ENCODE results near the gene PPP2R3B.

PPP2R3B gene

DNA sequence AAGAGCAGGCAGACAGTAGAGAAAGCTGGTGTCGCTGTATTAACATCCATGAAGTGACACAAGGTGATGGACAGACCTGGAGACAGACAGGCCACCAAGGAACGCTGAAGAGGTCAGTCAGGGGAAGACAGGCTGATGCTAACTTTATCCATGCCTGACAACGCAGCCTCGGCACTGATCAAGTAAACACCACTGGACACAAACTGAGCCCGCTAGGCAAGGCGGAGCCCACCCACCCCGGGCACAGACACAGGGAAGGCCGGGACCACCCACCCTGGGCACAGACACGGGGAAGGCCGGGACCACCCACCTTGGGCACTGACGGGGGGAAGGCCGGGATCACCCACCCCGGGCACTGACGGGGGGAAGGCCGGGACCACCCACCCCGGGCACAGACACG is 18.8 kb downstream of the PPP2R3B start:
- H3K4me3 ChIP-seq (ENCODE audit: low read depth in 1 of 2, low read length in 2 of 2) = no peak overlapping the region
- H3K4me1 ChIP-seq (ENCODE audit: insufficient read depth, low read length) = no peaks in the 10 kb centered on the region
- no peaks in the 10 kb centered on the region for H3K36me3 ChIP-seq (ENCODE audit: insufficient read depth, low read length)
- no peaks in the 10 kb centered on the region for H3K9me3 ChIP-seq (ENCODE audit: low read length)
- H3K27ac ChIP-seq (ENCODE audit: low read depth, low read length) = no peak overlapping the region
- no peak overlapping the region for H3K9ac ChIP-seq (ENCODE audit: low read length)
- peaks cover 0 to 24% of the 10 kb centered on the region in 2 donors for H3K27me3 ChIP-seq (ENCODE audit: control insufficient read depth in 1 of 2, insufficient read depth in 2 of 2, low read length in 2 of 2)

DNA sequence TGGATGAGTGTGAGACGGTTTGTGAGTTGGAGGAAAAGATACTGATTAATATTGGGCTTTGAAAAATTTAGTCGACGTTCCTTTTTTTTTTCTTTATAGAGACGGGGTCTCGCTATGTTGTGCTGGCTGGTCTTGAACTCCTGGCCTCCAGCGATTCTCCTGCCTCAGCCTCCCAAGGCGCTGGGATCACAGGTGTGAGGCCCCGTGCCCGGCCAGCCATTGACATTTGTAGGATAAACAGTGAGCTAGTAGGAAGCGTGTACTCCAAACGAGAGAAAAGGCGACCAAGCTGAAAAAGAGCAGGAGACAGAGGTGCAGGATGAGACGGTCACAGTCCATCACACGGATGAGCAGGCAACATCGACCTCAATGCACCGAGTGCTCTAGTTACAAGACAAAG is 19.4 kb downstream of the PPP2R3B start:
- H3K27me3 ChIP-seq (ENCODE audit: control insufficient read depth in 1 of 2, insufficient read depth in 2 of 2, low read length in 2 of 2) = peaks cover 0 to 19% of the 10 kb centered on the region in 2 donors
- H3K4me3 ChIP-seq (ENCODE audit: low read depth in 1 of 2, low read length in 2 of 2) = no peak overlapping the region
- H3K9ac ChIP-seq (ENCODE audit: low read length) = no peak overlapping the region
- H3K27ac ChIP-seq (ENCODE audit: low read depth, low read length) = no peak overlapping the region
- H3K9me3 ChIP-seq (ENCODE audit: low read length) = no peaks in the 10 kb centered on the region
- H3K4me1 ChIP-seq (ENCODE audit: insufficient read depth, low read length) = no peaks in the 10 kb centered on the region
- no peaks in the 10 kb centered on the region for H3K36me3 ChIP-seq (ENCODE audit: insufficient read depth, low read length)

DNA sequence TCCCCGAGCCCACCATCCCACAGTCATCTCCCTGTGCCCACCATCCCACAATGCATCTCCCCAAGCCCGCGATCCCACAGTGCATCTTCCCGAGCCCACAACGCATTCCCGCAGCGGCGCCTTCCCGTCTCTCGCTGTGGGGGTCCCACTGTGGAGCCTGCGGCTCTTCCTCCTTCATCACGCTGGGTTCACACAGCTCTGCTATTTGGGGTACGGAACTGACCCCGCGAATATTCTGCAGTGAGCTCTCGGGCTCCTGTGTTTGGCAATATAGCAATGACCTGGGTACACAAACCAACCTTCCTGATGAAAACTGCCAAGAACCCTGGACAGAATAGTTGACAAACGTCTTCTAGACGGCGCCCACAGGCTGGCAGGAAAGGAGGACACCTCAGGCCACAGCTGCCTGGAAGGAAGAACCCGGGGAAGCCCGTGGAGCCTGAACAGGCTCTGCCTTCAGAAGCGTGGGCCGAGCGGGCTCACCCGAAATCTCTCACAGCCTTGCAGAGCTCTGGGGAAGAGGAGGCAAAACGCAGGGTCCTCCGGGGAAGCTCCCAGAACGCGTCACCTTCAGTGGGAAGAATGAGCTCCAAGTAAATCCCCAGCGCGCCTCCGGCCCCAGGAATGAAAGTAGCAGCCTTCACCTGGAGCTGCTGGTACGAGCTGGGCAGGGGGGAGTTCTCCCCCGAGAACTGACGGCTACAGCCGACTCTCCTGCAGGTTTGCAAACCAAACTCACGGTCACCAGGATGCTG is 22.9 kb downstream of the PPP2R3B start:
- no peaks in the 10 kb centered on the region for H3K9me3 ChIP-seq (ENCODE audit: low read length)
- H3K27me3 ChIP-seq (ENCODE audit: control insufficient read depth in 1 of 2, insufficient read depth in 2 of 2, low read length in 2 of 2) = no peaks in the 10 kb centered on the region
- peaks cover 4% of the 10 kb centered on the region for H3K36me3 ChIP-seq (ENCODE audit: insufficient read depth, low read length)
- no peak overlapping the region for H3K9ac ChIP-seq (ENCODE audit: low read length)
- no peak overlapping the region for H3K4me3 ChIP-seq (ENCODE audit: low read depth in 1 of 2, low read length in 2 of 2)
- no peaks in the 10 kb centered on the region for H3K4me1 ChIP-seq (ENCODE audit: insufficient read depth, low read length)
- no peak overlapping the region for H3K27ac ChIP-seq (ENCODE audit: low read depth, low read length)

DNA sequence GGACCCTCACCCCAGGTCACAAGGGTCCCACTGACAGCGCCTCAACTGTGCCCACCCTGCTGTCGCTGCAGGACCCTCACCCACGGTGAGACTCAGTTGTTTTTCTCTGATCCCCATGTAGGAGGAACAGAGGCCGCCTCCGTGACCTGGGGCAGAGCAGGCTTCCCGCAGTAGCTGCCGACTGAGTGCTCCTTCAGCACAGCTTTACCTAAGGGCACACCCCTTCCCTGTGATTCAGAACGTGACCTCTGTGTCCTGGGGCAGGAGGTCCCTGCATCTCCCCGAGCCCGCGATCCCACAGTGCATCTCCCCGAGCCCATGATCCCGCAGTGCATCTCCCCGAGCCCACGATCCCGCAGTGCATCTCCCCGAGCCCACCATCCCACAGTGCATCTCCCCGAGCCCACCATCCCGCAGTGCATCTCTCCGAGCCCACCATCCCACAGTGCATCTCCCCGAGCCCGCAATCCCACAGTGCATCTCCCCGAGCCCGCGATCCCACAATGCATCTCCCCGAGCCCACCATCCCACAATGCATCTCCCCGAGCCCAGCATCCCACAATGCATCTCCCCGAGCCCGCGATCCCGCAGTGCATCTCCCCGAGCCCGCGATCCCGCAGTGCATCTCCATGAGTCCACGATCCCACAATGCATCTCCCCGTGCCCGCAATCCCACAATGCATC is 23.6 kb downstream of the PPP2R3B start:
- Histone ChIP-seq H3K9ac (ENCODE audit: low read length) (no peak overlapping the region), H3K27ac (ENCODE audit: low read depth, low read length) (no peak overlapping the region), H3K4me3 (ENCODE audit: low read depth in 1 of 2, low read length in 2 of 2) (no peak overlapping the region), H3K9me3 (ENCODE audit: low read length) (no peaks in the 10 kb centered on the region), H3K36me3 (ENCODE audit: insufficient read depth, low read length) (peaks cover 4% of the 10 kb centered on the region), H3K4me1 (ENCODE audit: insufficient read depth, low read length) (no peaks in the 10 kb centered on the region), H3K27me3 (ENCODE audit: control insufficient read depth in 1 of 2, insufficient read depth in 2 of 2, low read length in 2 of 2) (no peaks in the 10 kb centered on the region)

DNA sequence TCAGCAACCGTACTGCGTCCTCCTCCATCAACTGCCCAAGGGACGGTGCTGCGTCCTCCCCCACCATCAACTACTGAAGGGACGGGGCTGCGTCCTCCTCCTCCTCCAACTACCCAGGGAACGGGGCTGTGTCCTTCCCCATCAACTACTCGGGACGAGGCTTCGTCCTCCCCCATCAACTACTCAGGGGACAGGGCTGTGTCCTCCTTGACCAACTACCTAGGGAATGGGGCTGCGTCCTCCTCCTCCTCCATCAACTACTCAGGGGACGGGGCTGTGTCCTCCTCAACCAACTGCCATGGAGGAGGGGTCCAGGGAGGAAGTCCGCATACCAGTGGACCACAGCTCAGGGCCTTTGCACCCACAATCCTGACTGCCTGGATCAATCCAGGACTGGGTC is 24.4 kb downstream of the PPP2R3B start:
- H3K9me3 ChIP-seq (ENCODE audit: low read length) = no peaks in the 10 kb centered on the region
- H3K4me1 ChIP-seq (ENCODE audit: insufficient read depth, low read length) = no peaks in the 10 kb centered on the region
- no peak overlapping the region for H3K4me3 ChIP-seq (ENCODE audit: low read depth in 1 of 2, low read length in 2 of 2)
- peaks cover 4% of the 10 kb centered on the region for H3K36me3 ChIP-seq (ENCODE audit: insufficient read depth, low read length)
- H3K27me3 ChIP-seq (ENCODE audit: control insufficient read depth in 1 of 2, insufficient read depth in 2 of 2, low read length in 2 of 2) = no peaks in the 10 kb centered on the region
- H3K27ac ChIP-seq (ENCODE audit: low read depth, low read length) = no peak overlapping the region
- no peak overlapping the region for H3K9ac ChIP-seq (ENCODE audit: low read length)

DNA sequence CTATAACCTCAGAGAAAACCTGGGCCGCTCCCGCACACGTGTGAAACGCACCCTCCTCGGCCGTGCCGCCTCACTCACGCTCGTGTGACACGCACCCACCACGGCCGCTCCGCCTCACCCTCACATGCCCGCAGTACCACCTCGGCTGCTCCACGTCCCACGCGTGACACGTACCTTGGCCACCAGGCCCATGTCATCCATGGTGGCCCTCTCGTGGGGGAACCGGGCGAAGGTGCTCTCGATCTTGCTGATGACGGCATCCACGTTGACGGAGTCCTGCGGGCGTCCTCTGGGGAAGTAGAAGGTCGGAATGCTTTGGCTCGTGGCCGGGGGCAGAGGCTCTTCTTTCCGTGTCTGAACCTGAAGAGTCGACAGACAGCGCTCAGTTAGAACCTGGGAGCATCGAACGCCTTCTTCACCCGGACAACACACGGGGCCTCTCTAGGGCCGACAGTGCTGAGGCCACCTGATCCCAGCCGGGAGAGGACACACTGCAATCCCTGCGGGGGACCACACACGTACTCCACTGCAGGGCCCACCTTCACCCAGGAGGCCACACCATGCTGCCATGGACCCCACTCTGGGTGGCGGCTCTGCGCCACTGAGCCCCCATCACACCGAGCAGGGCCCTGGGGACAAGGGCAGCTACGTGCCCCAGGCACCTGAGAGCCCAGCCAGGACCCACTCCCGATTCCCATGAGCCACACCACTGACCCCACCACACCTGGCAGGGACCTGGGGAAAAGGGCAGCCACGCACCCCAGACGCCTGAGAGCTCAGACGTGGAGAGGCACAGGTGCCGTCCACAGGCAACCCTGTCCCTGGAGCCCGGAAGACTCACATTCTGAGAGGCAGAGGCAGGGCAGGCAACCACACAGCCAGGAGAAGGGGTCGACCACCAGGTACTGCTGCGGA is 25.2 kb downstream of the PPP2R3B start:
- Histone ChIP-seq H3K9ac (ENCODE audit: low read length) (no peak overlapping the region), H3K9me3 (ENCODE audit: low read length) (no peaks in the 10 kb centered on the region), H3K27ac (ENCODE audit: low read depth, low read length) (no peak overlapping the region), H3K4me1 (ENCODE audit: insufficient read depth, low read length) (no peaks in the 10 kb centered on the region), H3K36me3 (ENCODE audit: insufficient read depth, low read length) (peaks cover 4% of the 10 kb centered on the region), H3K27me3 (ENCODE audit: control insufficient read depth in 1 of 2, insufficient read depth in 2 of 2, low read length in 2 of 2) (no peaks in the 10 kb centered on the region), H3K4me3 (ENCODE audit: low read depth in 1 of 2, low read length in 2 of 2) (no peak overlapping the region)

DNA sequence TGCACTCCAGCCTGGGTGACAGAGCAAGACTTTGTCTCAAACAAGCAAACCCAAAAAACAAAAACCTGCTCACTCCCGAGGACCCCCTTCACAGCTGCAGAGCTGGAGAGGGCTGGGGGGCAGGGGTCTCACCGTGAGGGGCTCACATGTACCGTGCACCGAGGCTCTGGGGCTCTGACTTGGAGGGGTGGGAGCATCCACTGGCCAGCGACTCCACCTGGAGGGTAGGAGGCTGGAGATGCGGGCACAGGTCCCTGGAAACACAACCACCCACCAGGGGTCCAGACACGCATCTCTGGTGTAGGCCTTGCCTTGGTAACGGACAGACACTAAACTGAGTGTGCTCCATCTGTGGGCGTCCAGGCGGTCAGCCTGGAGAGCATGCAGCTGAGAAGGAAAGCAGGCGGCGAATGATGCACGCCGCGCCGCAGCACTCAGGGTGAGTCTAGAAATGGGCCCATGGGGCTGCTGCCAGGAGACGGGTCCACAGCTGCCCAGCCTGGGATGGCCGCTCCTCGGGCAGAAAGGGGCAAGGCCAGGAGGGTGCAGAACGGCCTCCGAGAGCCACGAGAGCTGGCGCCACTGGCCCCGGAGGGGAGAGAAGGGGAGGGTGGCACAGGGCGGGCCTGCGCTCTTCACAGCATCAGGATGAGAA is 26.1 kb downstream of the PPP2R3B start:
- Histone ChIP-seq H3K4me1 (ENCODE audit: insufficient read depth, low read length) (no peaks in the 10 kb centered on the region), H3K36me3 (ENCODE audit: insufficient read depth, low read length) (peaks cover 4% of the 10 kb centered on the region), H3K27ac (ENCODE audit: low read depth, low read length) (no peak overlapping the region), H3K9ac (ENCODE audit: low read length) (no peak overlapping the region), H3K27me3 (ENCODE audit: control insufficient read depth in 1 of 2, insufficient read depth in 2 of 2, low read length in 2 of 2) (no peaks in the 10 kb centered on the region), H3K9me3 (ENCODE audit: low read length) (no peaks in the 10 kb centered on the region), H3K4me3 (ENCODE audit: low read depth in 1 of 2, low read length in 2 of 2) (no peak overlapping the region)

DNA sequence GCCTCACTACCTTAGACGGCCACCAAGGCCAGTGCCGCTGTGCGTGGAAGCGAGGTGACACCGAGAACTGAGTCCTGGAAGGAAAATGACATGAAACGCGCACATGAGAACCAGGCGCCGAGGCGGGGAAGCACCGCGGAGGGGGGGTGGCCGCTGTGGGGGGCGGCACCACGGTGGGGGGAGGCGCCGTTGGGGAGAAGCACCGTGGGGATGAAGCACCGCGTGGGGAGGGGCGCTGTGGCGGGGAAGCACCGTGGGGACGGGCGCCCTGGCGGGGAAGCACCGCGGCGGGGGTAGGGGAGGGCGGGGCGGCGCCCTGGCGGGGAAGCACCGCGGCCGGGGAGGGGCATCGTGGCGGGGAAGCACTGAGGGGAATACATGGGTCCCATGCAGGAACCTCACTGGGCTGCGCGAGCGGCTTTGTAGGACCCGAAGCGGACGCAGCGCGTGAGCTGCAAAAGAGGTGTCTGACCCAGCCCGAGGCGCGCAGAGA is 28.0 kb downstream of the PPP2R3B start:
- Histone ChIP-seq H3K4me1 (ENCODE audit: insufficient read depth, low read length) (no peaks in the 10 kb centered on the region), H3K9me3 (ENCODE audit: low read length) (no peaks in the 10 kb centered on the region), H3K4me3 (ENCODE audit: low read depth in 1 of 2, low read length in 2 of 2) (no peak overlapping the region), H3K27ac (ENCODE audit: low read depth, low read length) (no peak overlapping the region), H3K36me3 (ENCODE audit: insufficient read depth, low read length) (peaks cover 4% of the 10 kb centered on the region), H3K27me3 (ENCODE audit: control insufficient read depth in 1 of 2, insufficient read depth in 2 of 2, low read length in 2 of 2) (no peaks in the 10 kb centered on the region), H3K9ac (ENCODE audit: low read length) (no peak overlapping the region)

DNA sequence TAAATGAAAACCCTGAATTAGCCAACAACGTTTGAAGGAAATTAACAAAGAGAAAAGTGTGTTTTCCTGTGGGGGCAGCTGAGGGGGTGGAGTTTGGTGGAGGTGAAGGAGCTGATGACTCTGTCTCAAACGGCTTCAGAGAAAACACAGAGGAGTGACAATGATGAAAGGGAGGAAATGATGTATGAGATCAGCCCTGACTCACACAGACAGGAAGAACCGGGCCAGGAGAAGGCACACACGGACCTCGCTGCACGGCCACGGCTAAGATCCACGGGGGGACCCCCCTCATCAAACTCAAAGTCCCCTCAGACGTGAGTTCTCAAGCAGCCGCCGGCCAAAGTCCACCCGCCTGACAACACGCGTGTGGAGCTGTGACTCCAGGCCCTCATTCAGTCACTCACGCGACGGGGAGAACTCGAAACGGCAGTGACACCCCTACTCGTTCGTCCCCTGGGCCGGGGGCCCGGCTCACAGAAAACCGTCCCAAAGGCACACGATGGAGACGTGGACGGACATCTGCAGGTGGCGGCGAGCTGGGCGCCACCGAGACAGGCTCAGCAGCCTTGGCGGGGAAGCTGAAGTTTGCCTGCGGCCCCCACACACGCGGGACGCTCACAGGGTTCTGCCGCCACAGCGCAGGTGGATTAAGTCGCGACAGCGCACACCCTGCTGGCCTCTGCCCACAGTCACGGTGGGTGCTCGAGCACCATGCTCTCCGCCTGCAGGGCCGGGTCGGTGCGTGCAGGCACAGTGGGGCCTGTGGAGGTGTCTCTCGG is 28.8 kb downstream of the PPP2R3B start:
- no peak overlapping the region for H3K9ac ChIP-seq (ENCODE audit: low read length)
- H3K9me3 ChIP-seq (ENCODE audit: low read length) = no peaks in the 10 kb centered on the region
- H3K27me3 ChIP-seq (ENCODE audit: control insufficient read depth in 1 of 2, insufficient read depth in 2 of 2, low read length in 2 of 2) = no peaks in the 10 kb centered on the region
- H3K36me3 ChIP-seq (ENCODE audit: insufficient read depth, low read length) = peaks cover 4% of the 10 kb centered on the region
- no peak overlapping the region for H3K4me3 ChIP-seq (ENCODE audit: low read depth in 1 of 2, low read length in 2 of 2)
- no peak overlapping the region for H3K27ac ChIP-seq (ENCODE audit: low read depth, low read length)
- no peaks in the 10 kb centered on the region for H3K4me1 ChIP-seq (ENCODE audit: insufficient read depth, low read length)

DNA sequence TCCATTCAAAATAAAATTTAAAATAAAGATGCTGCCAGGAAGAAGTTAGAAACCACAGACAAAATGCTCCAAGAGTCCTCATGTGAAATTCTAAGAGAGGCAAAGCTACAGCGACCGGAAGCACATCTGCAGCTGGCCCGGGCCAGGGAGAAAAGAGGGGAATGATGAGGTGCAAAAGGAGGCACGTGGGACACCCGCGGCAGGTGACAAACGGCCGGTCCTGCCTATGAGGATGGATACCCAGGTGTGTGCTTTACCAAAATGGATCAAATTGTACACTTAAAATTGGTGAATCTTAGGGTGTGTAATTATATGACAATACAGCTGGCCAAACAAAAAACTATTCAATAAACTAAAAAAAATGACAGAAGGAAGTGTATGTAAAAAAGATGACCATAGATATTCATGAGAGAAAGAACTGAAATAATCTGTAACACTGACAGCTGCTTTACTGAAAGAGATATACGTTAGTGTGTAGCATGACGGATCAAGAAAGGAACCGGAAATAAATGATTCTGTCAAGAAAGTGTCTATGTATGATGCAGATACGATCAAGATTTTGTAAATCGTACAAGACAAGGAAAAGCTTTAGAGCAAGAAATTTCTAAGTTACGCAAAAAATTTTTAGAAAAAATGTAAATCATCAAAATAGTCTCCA is 29.5 kb downstream of the PPP2R3B start:
- Histone ChIP-seq H3K4me3 (ENCODE audit: low read depth in 1 of 2, low read length in 2 of 2) (no peak overlapping the region), H3K4me1 (ENCODE audit: insufficient read depth, low read length) (no peaks in the 10 kb centered on the region), H3K27me3 (ENCODE audit: control insufficient read depth in 1 of 2, insufficient read depth in 2 of 2, low read length in 2 of 2) (no peaks in the 10 kb centered on the region), H3K27ac (ENCODE audit: low read depth, low read length) (no peak overlapping the region), H3K9ac (ENCODE audit: low read length) (no peak overlapping the region), H3K36me3 (ENCODE audit: insufficient read depth, low read length) (peaks cover 4% of the 10 kb centered on the region), H3K9me3 (ENCODE audit: low read length) (no peaks in the 10 kb centered on the region)
